CD4-positive, alpha-beta T cell treated with Interleukin-4 for 4 hours (primary cell): Measurements from ENCODE around the gene CHST6.
"Not testable (repeated sequence)": the region's sequence is repeated elsewhere in the genome, so short reads cannot be mapped to it uniquely, and the experiment has no call there.

Source experiments
- DNase-seq: peaks from one replicate; pipeline ENCODE4 v3.0.0-alpha.2; 2020

CHST6 gene

GRCh38 chr16:75495076-75495674 is at the start of gene CHST6:
TSS of gene CHST6 (minus strand) at chr16:75495441. CDS start at chr16:75479828, 15,613 bp downstream.
- no peak for DNase-seq

- not testable (repeated sequence) for DNase-seq
Observed at GRCh38 chr16:75542462-75542861, 47.2 kb upstream of the CHST6 start.

- DNase-seq: no peak
Observed at GRCh38 chr16:75541236-75541635, 46.0 kb upstream of the CHST6 start.

GRCh38 chr16:75538882-75539565 is 43.8 kb upstream of the CHST6 start:
- not testable (repeated sequence) for DNase-seq

- no peak for DNase-seq
Observed at GRCh38 chr16:75537776-75538175, 42.5 kb upstream of the CHST6 start.

- DNase-seq: no peak
Observed at GRCh38 chr16:75535901-75536300, 40.7 kb upstream of the CHST6 start, which contains the start of gene CHST5. TSS of gene CHST5 (minus strand) at chr16:75536108. CDS start at chr16:75530384, 5,724 bp downstream.

- no peak for DNase-seq
Observed at GRCh38 chr16:75535211-75535843, 40.1 kb upstream of the CHST6 start.

GRCh38 chr16:75534560-75535205 is 39.4 kb upstream of the CHST6 start:
- DNase-seq: no peak

GRCh38 chr16:75532791-75533190 is 37.5 kb upstream of the CHST6 start:
- no peak for DNase-seq

- no peak for DNase-seq
Observed at GRCh38 chr16:75532142-75532765, 37.0 kb upstream of the CHST6 start.

- DNase-seq: no peak
Observed at GRCh38 chr16:75529959-75530358, 34.7 kb upstream of the CHST6 start.

GRCh38 chr16:75529056-75529905 is 34.0 kb upstream of the CHST6 start:
- no peak for DNase-seq

- DNase-seq: no peak
Observed at GRCh38 chr16:75527825-75528299, 32.6 kb upstream of the CHST6 start.

- DNase-seq: no peak
Observed at GRCh38 chr16:75526032-75526790, 31.0 kb upstream of the CHST6 start.

- no peak for DNase-seq
Observed at GRCh38 chr16:75519175-75519574, 23.9 kb upstream of the CHST6 start.

GRCh38 chr16:75516189-75516966 is 21.1 kb upstream of the CHST6 start:
- DNase-seq: not testable (repeated sequence)

GRCh38 chr16:75514296-75514695 is 19.1 kb upstream of the CHST6 start:
- DNase-seq: no peak

GRCh38 chr16:75506574-75506973 is 11.3 kb upstream of the CHST6 start:
- DNase-seq: no peak

- no peak for DNase-seq
Observed at GRCh38 chr16:75506107-75506506, 10.9 kb upstream of the CHST6 start.

- no peak for DNase-seq
Observed at GRCh38 chr16:75503801-75504200, 8.6 kb upstream of the CHST6 start.
